ENCODE measurements around the gene KRTAP10-5. TPM values are rescaled to one million over a fixed set of nuclear protein-coding genes. Genes with fewer than 3 reads are reported as not detected.
A peak's percentile ranks its signal among the peaks of the same experiment; 100 is the strongest.
"Not testable (repeated sequence)": the region's sequence is repeated elsewhere in the genome, so short reads cannot be mapped to it uniquely, and the experiment has no call there.

The KRTAP10-5 gene
- total and polyA plus RNA-seq, 9 of the 15 experiments (the other 6 are each of a cell fraction or from before 2014, with no cell fraction given) = not detected

- TF ChIP-seq, protein P1, sequence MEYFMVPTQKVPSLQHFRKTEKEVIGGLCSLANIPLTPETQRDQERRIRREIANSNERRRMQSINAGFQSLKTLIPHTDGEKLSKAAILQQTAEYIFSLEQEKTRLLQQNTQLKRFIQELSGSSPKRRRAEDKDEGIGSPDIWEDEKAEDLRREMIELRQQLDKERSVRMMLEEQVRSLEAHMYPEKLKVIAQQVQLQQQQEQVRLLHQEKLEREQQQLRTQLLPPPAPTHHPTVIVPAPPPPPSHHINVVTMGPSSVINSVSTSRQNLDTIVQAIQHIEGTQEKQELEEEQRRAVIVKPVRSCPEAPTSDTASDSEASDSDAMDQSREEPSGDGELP (CRISPR knock-in tag; IDR thresholded peaks at IDR 0.05; ENCODE audit: borderline replicate concordance) = peak; percentile 52; the same call in 1 of the 2 replicates
- TF ChIP-seq PHF21A (IDR thresholded peaks at IDR 0.05; ENCODE audit: borderline replicate concordance, low read depth) (no peak), CCNT2 (IDR thresholded peaks at IDR 0.05; ENCODE audit: borderline replicate concordance, extremely low read depth, insufficient read length, low read depth, low read length) (no peak), CAMTA2 (CRISPR knock-in tag; conservative IDR thresholded peaks at IDR 0.05) (no peak)
These were observed 12.3 kb upstream of the KRTAP10-5 start, which contains the start of gene KRTAP10-6 (continued) for GRCh38 chr21:44592446-44593311.

GRCh38 chr21:44591801-44592130, 11.4 kb upstream of the KRTAP10-5 start:
- BruUV-seq (replicated peaks); FAIRE-seq; H3K9me1 ChIP-seq (ENCODE audit: control insufficient read depth, insufficient read depth, low read length); H3K4me3 ChIP-seq; H3K9ac ChIP-seq (ENCODE audit: insufficient read depth in 1 of 2, low read depth in 2 of 2, low read length in 2 of 2); H3K9me3 ChIP-seq (replicated peaks; ENCODE audit: control insufficient read depth, insufficient read depth, low read depth, low read length); intact Hi-C loops (cut with micrococcal nuclease); H3K27ac ChIP-seq (ENCODE audit: extremely low read depth, low read depth, low read length); DNase-seq (ENCODE audit: extremely low read depth in 1 of 4, low spot score in 3 of 4); H4K20me1 ChIP-seq (replicated peaks; ENCODE audit: control insufficient read depth, insufficient read depth, low read length); in situ Hi-C loops (cut with MboI); H3K79me2 ChIP-seq (ENCODE audit: control insufficient read depth, insufficient read depth, low read length); H3K36me3 ChIP-seq (ENCODE audit: control insufficient read depth, insufficient read depth, low read length); H3K4me2 ChIP-seq (ENCODE audit: insufficient read depth, low read length); CTCF ChIA-PET (ENCODE audit: low intra/inter-chr PET ratio); ATAC-seq; H2AFZ ChIP-seq (ENCODE audit: low read depth, low read length): not testable (repeated sequence)
- POLR2A ChIA-PET = interaction anchor here (1.2 kb wide), 1 partner anchor 18 kb away, joined by 5 read pairs; the partner anchor contains the start of gene KRTAP10-4
- no CpG with 5 or more reads among the region's 4 CpGs for WGBS (ENCODE audit: insufficient coverage, low coverage, missing lambda C conversion rate)
- H3K27me3 ChIP-seq (ENCODE audit: control insufficient read depth in 2 of 2, insufficient read depth in 2 of 2, low read length in 2 of 2) = peaks cover 0 to 15% of the 10 kb centered on the region in 2 experiments; a peak in 1 of 5 replicates
- H3K4me1 ChIP-seq (replicated peaks in 1 of 2; ENCODE audit: control insufficient read depth in 2 of 2, insufficient read depth in 2 of 2, low read length in 2 of 2) = peaks cover 24 to 37% of the 10 kb centered on the region in 2 experiments

DNA sequence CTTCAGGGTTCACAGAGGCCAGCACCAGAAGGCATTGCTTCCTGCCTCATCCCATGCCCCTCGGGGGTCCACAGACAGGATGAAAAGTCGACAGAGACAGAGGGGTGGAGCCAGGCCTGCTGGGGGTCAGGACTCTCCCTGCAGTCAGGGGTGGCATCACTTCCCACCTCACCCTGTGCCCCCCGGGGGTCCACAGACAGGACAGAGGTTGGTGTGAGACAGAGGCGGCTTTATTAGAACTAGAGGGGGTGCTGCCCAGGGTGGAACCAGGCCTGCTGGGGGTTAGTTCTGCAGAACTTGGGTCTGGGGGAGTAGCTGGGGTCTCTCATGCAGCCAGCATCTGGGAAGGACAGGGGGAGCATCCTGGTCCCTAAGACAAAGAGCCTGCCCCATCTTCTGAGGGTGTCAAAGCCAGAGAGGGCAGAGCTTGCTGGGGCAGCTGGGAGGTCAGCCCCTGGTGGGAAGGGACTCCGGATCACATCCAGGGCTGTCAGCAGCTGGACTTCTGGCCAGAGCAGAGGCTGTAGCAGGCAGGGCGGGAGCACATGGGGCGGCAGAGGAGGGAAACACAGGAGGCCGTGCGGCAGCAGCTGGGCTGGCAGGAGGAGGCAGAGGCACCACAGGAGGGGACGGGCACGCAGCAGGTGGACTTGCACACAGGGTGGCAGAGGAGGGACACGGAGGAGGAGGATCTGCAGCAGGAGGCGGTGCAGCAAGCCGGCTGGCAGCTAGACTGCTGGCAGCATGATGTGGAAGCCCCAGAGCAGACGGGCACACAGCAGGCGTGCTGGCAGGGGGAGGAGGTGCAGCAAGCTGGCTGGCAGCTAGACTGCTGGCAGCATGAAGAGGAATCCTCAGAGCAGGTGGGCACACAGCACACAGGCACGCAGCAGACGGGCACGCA, 10.7 kb upstream of the KRTAP10-5 start:
- H2AFZ ChIP-seq (ENCODE audit: low read depth, low read length); H3K4me3 ChIP-seq; DNase-seq (ENCODE audit: extremely low read depth in 1 of 4, low spot score in 3 of 4); CTCF ChIA-PET (ENCODE audit: low intra/inter-chr PET ratio); H3K79me2 ChIP-seq (ENCODE audit: control insufficient read depth, insufficient read depth, low read length); H3K36me3 ChIP-seq (ENCODE audit: control insufficient read depth, insufficient read depth, low read length); FAIRE-seq; H3K9me3 ChIP-seq (replicated peaks; ENCODE audit: control insufficient read depth, insufficient read depth, low read depth, low read length); intact Hi-C loops (cut with micrococcal nuclease); H3K9me1 ChIP-seq (ENCODE audit: control insufficient read depth, insufficient read depth, low read length); in situ Hi-C loops (cut with MboI); H3K27ac ChIP-seq (ENCODE audit: extremely low read depth, low read depth, low read length); ATAC-seq; H3K9ac ChIP-seq (ENCODE audit: insufficient read depth in 1 of 2, low read depth in 2 of 2, low read length in 2 of 2); BruUV-seq (replicated peaks); H4K20me1 ChIP-seq (replicated peaks; ENCODE audit: control insufficient read depth, insufficient read depth, low read length); H3K4me2 ChIP-seq (ENCODE audit: insufficient read depth, low read length): not testable (repeated sequence)
- Histone ChIP-seq H3K27me3 (ENCODE audit: control insufficient read depth in 2 of 2, insufficient read depth in 2 of 2, low read length in 2 of 2) (peaks cover 0 to 11% of the 10 kb centered on the region in 2 experiments; a peak in 1 of 5 replicates), H3K4me1 (replicated peaks in 1 of 2; ENCODE audit: control insufficient read depth in 2 of 2, insufficient read depth in 2 of 2, low read length in 2 of 2) (peaks cover 24 to 37% of the 10 kb centered on the region in 2 experiments)
- POLR2A ChIA-PET = interaction anchor here (0.5 to 0.6 kb wide), 2 partner anchors 61 to 523 kb away, joined by 3 to 4 read pairs; no protein-coding TSS in a partner anchor
- 6% methylated on average over 13 of the region's 19 CpGs for WGBS (ENCODE audit: insufficient coverage, low coverage, missing lambda C conversion rate)
